ENCODE measurements around the gene EIF3I. TPM values are rescaled to one million over a fixed set of nuclear protein-coding genes. Genes with fewer than 3 reads are reported as not detected.
A peak's percentile ranks its signal among the peaks of the same experiment; 100 is the strongest.

EIF3I gene
- total and polyA plus RNA-seq, 2 donors from 2014 or later: 132 to 178 TPM

- H3K9me3 ChIP-seq (ENCODE audit: control insufficient read depth in 2 of 3, insufficient read depth in 1 of 3, low read length in 3 of 3): no peaks in the 10 kb centered on the region
- H3K4me1 ChIP-seq (ENCODE audit: control insufficient read depth in 2 of 3, insufficient read depth in 2 of 3, low read depth in 1 of 3, low read length in 3 of 3): peaks cover 0 to 23% (median 9%) of the 10 kb centered on the region in 3 donors
- intact Hi-C loops (cut with DNase I): no loop called here
- H3K27me3 ChIP-seq (ENCODE audit: control insufficient read depth, insufficient read depth, low read length): no peaks in the 10 kb centered on the region
- H3K9ac ChIP-seq (ENCODE audit: low read length in 3 of 3): peak overlapping the region in 1 of 3 donors; percentile 69
- no peak for TF ChIP-seq CTCF (IDR thresholded peaks at IDR 0.05; ENCODE audit: borderline replicate concordance, extremely low read depth, insufficient read depth)
- peak overlapping the region; percentile 86 to 89 for H3K27ac ChIP-seq (ENCODE audit: low read depth in 2 of 2, low read length in 2 of 2)
- H3K36me3 ChIP-seq (ENCODE audit: control insufficient read depth in 2 of 3, insufficient read depth in 3 of 3, low read length in 3 of 3): no peaks in the 10 kb centered on the region
- peak overlapping the region in 2 of 3 donors; percentile 12 to 44 for H3K4me3 ChIP-seq (ENCODE audit: low read length in 3 of 3)
- FAIRE-seq (no peak), DNase-seq (peak in 1 of 5 donors; percentile 83)
Measured at GRCh38 chr1:32247452-32247851, 25.2 kb downstream of the EIF3I start.

- Histone ChIP-seq H3K4me3 (ENCODE audit: low read length in 3 of 3) (peak overlapping the region in 1 of 3 donors; percentile 44), H3K4me1 (ENCODE audit: control insufficient read depth in 2 of 3, insufficient read depth in 2 of 3, low read depth in 1 of 3, low read length in 3 of 3) (peaks cover 0 to 26% (median 9%) of the 10 kb centered on the region in 3 donors), H3K27ac (ENCODE audit: low read depth in 2 of 2, low read length in 2 of 2) (peak overlapping the region; percentile 86 to 89), H3K9me3 (ENCODE audit: control insufficient read depth in 2 of 3, insufficient read depth in 1 of 3, low read length in 3 of 3) (no peaks in the 10 kb centered on the region), H3K27me3 (ENCODE audit: control insufficient read depth, insufficient read depth, low read length) (no peaks in the 10 kb centered on the region), H3K9ac (ENCODE audit: low read length in 3 of 3) (peak overlapping the region in 1 of 3 donors; percentile 69), H3K36me3 (ENCODE audit: control insufficient read depth in 2 of 3, insufficient read depth in 3 of 3, low read length in 3 of 3) (no peaks in the 10 kb centered on the region)
- intact Hi-C loops (cut with DNase I): no loop called here
- TF ChIP-seq CTCF (IDR thresholded peaks at IDR 0.05; ENCODE audit: borderline replicate concordance, extremely low read depth, insufficient read depth): peak; percentile 80
- DNase-seq (peak; percentile 89 to 94 (median 90)), FAIRE-seq (no peak)
Measured at GRCh38 chr1:32247983-32248889, 26.0 kb downstream of the EIF3I start.

- peak; percentile 68 to 85 (median 80) for DNase-seq
- Histone ChIP-seq H3K4me1 (ENCODE audit: control insufficient read depth in 2 of 3, insufficient read depth in 2 of 3, low read depth in 1 of 3, low read length in 3 of 3) (peaks cover 0 to 29% (median 9%) of the 10 kb centered on the region in 3 donors), H3K27me3 (ENCODE audit: control insufficient read depth, insufficient read depth, low read length) (no peaks in the 10 kb centered on the region), H3K27ac (ENCODE audit: low read depth in 2 of 2, low read length in 2 of 2) (peak overlapping the region; percentile 50 to 71), H3K36me3 (ENCODE audit: control insufficient read depth in 2 of 3, insufficient read depth in 3 of 3, low read length in 3 of 3) (no peaks in the 10 kb centered on the region), H3K9ac (ENCODE audit: low read length in 3 of 3) (peak overlapping the region in 1 of 3 donors; percentile 40), H3K4me3 (ENCODE audit: low read length in 3 of 3) (no peak overlapping the region), H3K9me3 (ENCODE audit: control insufficient read depth in 2 of 3, insufficient read depth in 1 of 3, low read length in 3 of 3) (no peaks in the 10 kb centered on the region)
- FAIRE-seq: no peak
- no peak for TF ChIP-seq CTCF (IDR thresholded peaks at IDR 0.05; ENCODE audit: borderline replicate concordance, extremely low read depth, insufficient read depth)
- intact Hi-C loops (cut with DNase I): no loop called here
Measured at GRCh38 chr1:32249831-32250525, 27.8 kb downstream of the EIF3I start.

Measured in kidney (tissue), 14 donors.